SHP77 (cell line): Measurements from ENCODE around the gene DGKQ.

Experiments
- DNase-seq, 2 experiments: peaks; one replicate each; lab custom pipeline; 2025; lab: John Stamatoyannopoulos, UW

Gene DGKQ

GRCh38 chr4:960636-961350, 12.6 kb downstream of the DGKQ start:
- DNase-seq, result no peak

GRCh38 chr4:960140-960635, 13.2 kb downstream of the DGKQ start:
- DNase-seq, result no peak

GRCh38 chr4:959338-960139, 13.8 kb downstream of the DGKQ start:
- DNase-seq, result no peak

- no peak for DNase-seq
Measured at GRCh38 chr4:958696-959337, 14.6 kb downstream of the DGKQ start.

GRCh38 chr4:958314-958665, 15.1 kb downstream of the DGKQ start:
- DNase-seq, result no peak

- no peak for DNase-seq
Measured at GRCh38 chr4:957581-958313, 15.6 kb downstream of the DGKQ start.

- DNase-seq, result no peak
Measured at GRCh38 chr4:957231-957580, 16.2 kb downstream of the DGKQ start.

GRCh38 chr4:956531-957230, 16.7 kb downstream of the DGKQ start:
- no peak for DNase-seq

GRCh38 chr4:955931-956381, 17.4 kb downstream of the DGKQ start:
- no peak for DNase-seq

- DNase-seq, result no peak
Measured at GRCh38 chr4:955161-955921, 18.0 kb downstream of the DGKQ start.

GRCh38 chr4:954211-955020, 19.0 kb downstream of the DGKQ start:
- DNase-seq, result no peak

- DNase-seq, result no peak
Measured at GRCh38 chr4:953574-953915, 19.8 kb downstream of the DGKQ start.

GRCh38 chr4:952881-953573, 20.3 kb downstream of the DGKQ start:
- DNase-seq, result no peak

GRCh38 chr4:951594-952468, 21.5 kb downstream of the DGKQ start:
- DNase-seq, result no peak

GRCh38 chr4:951186-951585, 22.2 kb downstream of the DGKQ start:
- DNase-seq, result no peak

- no peak for DNase-seq
Measured at GRCh38 chr4:950136-951020, 23.0 kb downstream of the DGKQ start.

- DNase-seq, result no peak
Measured at GRCh38 chr4:949656-950055, 23.7 kb downstream of the DGKQ start.

- no peak for DNase-seq
Measured at GRCh38 chr4:948936-949300, 24.5 kb downstream of the DGKQ start.
